Mesenchymal stem cell (in vitro differentiated cells and primary cell): ENCODE results near the gene ELF3.
A peak's percentile ranks its signal among the peaks of the same experiment; 100 is the strongest.

Experiments
- DNase-seq: peaks from one replicate; pipeline ENCODE4 v3.0.0-alpha.2; 2013
- H2AFZ ChIP-seq: one replicate; pipeline ENCODE4 v1.6.1; 2013; ENCODE audit warnings: low read depth, mild to moderate bottlenecking, control low read depth, inconsistent platforms, low read length, moderate library complexity
- H2AK5ac ChIP-seq: 2 replicates; pipeline ENCODE4 v1.6.1; 2013; ENCODE audit warnings: low read length, moderate library complexity, mild to moderate bottlenecking, inconsistent platforms; ENCODE audit not compliant: severe bottlenecking
- H2BK120ac ChIP-seq: one replicate; pipeline ENCODE4 v1.6.1; 2013; ENCODE audit warnings: low read depth, mild to moderate bottlenecking, inconsistent platforms, low read length, moderate library complexity
- H2BK12ac ChIP-seq, 2 experiments: one replicate each; pipeline ENCODE4 v1.6.1; 2013; ENCODE audit warnings: inconsistent platforms in 2 of 2, low read length in 2 of 2, mild to moderate bottlenecking in 2 of 2, moderate library complexity in 2 of 2, control low read depth in 1 of 2
- H2BK15ac ChIP-seq: one replicate; pipeline ENCODE4 v1.6.1; 2013; ENCODE audit warnings: mild to moderate bottlenecking, low read depth, inconsistent platforms; ENCODE audit not compliant: poor library complexity, severe bottlenecking
- H2BK5ac ChIP-seq: 2 replicates; pipeline ENCODE4 v1.6.1; 2013; ENCODE audit warnings: low read depth, mild to moderate bottlenecking, low read length, control low read depth, inconsistent platforms; ENCODE audit not compliant: poor library complexity, severe bottlenecking
- H3K14ac ChIP-seq, 2 experiments: one replicate each; pipeline ENCODE4 v1.6.1; 2013; ENCODE audit warnings: inconsistent platforms in 2 of 2, low read length in 2 of 2, control low read depth in 1 of 2, mild to moderate bottlenecking in 1 of 2, moderate library complexity in 1 of 2
- H3K18ac ChIP-seq, 2 experiments: one replicate each; pipeline ENCODE4 v1.6.1; 2013; ENCODE audit warnings: inconsistent platforms in 2 of 2, low read length in 2 of 2, control low read depth in 1 of 2, low read depth in 1 of 2, mild to moderate bottlenecking in 1 of 2
- H3K23ac ChIP-seq, 2 experiments: one replicate each; pipeline ENCODE4 v1.6.1; 2013; ENCODE audit warnings: inconsistent platforms in 2 of 2, low read length in 2 of 2, mild to moderate bottlenecking in 2 of 2, moderate library complexity in 2 of 2, control low read depth in 1 of 2
- H3K27ac ChIP-seq: 2 replicates; pipeline ENCODE4 v1.5.1; 2013; ENCODE audit warnings: mild to moderate bottlenecking, moderate library complexity, low read length, control low read depth, inconsistent platforms; ENCODE audit not compliant: poor library complexity, severe bottlenecking
- H3K27me3 ChIP-seq, 2 experiments: 2 replicates each; pipeline versions ENCODE4 v1.6.1 to v1.7.0; 2013; ENCODE audit warnings: low read length in 2 of 2, mild to moderate bottlenecking in 2 of 2, moderate library complexity in 2 of 2, control low read depth in 1 of 2, inconsistent platforms in 1 of 2; ENCODE audit not compliant: control insufficient read depth in 1 of 2, insufficient read depth in 1 of 2
- H3K36me3 ChIP-seq, 2 experiments: 2 replicates each; pipeline versions ENCODE4 v1.6.1 to v1.7.0; 2013; ENCODE audit warnings: low read length in 2 of 2, control low read depth in 1 of 2, inconsistent platforms in 1 of 2, low read depth in 1 of 2, mild to moderate bottlenecking in 1 of 2; ENCODE audit not compliant: insufficient read depth in 2 of 2, control insufficient read depth in 1 of 2
- H3K4ac ChIP-seq, 2 experiments: one replicate each; pipeline ENCODE4 v1.6.1; 2013; ENCODE audit warnings: inconsistent platforms in 2 of 2, low read length in 2 of 2, mild to moderate bottlenecking in 2 of 2, moderate library complexity in 2 of 2, control low read depth in 1 of 2, low read depth in 1 of 2
- H3K4me1 ChIP-seq: 2 replicates; pipeline ENCODE4 v1.6.1; 2013; ENCODE audit warnings: low read depth, low read length, control low read depth; ENCODE audit not compliant: control insufficient read depth, insufficient read depth
- H3K4me2 ChIP-seq: 2 replicates; pipeline ENCODE4 v1.6.1; 2013; ENCODE audit warnings: low read length, mild to moderate bottlenecking, inconsistent platforms; ENCODE audit not compliant: poor library complexity, severe bottlenecking
- H3K4me3 ChIP-seq, 2 experiments: 2 replicates each; pipeline versions ENCODE4 v1.5.1 to v1.7.0; 2013; ENCODE audit warnings: low read length in 2 of 2, mild to moderate bottlenecking in 2 of 2, control low read depth in 1 of 2, low read depth in 1 of 2; ENCODE audit not compliant: insufficient read depth in 1 of 2
- H3K79me1 ChIP-seq: replicated peaks from 2 replicates; pipeline ENCODE4 v1.6.1; 2013; ENCODE audit warnings: mild to moderate bottlenecking, control low read depth, low read length, inconsistent platforms; ENCODE audit not compliant: poor library complexity, severe bottlenecking
- H3K9ac ChIP-seq: 2 replicates; pipeline ENCODE4 v1.7.0; 2013; ENCODE audit warnings: mild to moderate bottlenecking, low read length, moderate library complexity
- H3K9me3 ChIP-seq: 2 replicates; pipeline ENCODE4 v1.7.0; 2013; ENCODE audit warnings: mild to moderate bottlenecking, low read length; ENCODE audit not compliant: control insufficient read depth
- H4K8ac ChIP-seq: one replicate; pipeline ENCODE4 v1.6.1; 2013; ENCODE audit warnings: inconsistent platforms, mild to moderate bottlenecking, low read length, moderate library complexity
- H4K91ac ChIP-seq: one replicate; pipeline ENCODE4 v1.6.1; 2013; ENCODE audit warnings: mild to moderate bottlenecking, low read length, inconsistent platforms
- WGBS: methylation state at CpG from one replicate; pipeline ENCODE4 v1.1.7; 2013; ENCODE audit warnings: mixed read lengths; 5-methylcytosine and 5-hydroxymethylcytosine counted together

ELF3 gene

DNA sequence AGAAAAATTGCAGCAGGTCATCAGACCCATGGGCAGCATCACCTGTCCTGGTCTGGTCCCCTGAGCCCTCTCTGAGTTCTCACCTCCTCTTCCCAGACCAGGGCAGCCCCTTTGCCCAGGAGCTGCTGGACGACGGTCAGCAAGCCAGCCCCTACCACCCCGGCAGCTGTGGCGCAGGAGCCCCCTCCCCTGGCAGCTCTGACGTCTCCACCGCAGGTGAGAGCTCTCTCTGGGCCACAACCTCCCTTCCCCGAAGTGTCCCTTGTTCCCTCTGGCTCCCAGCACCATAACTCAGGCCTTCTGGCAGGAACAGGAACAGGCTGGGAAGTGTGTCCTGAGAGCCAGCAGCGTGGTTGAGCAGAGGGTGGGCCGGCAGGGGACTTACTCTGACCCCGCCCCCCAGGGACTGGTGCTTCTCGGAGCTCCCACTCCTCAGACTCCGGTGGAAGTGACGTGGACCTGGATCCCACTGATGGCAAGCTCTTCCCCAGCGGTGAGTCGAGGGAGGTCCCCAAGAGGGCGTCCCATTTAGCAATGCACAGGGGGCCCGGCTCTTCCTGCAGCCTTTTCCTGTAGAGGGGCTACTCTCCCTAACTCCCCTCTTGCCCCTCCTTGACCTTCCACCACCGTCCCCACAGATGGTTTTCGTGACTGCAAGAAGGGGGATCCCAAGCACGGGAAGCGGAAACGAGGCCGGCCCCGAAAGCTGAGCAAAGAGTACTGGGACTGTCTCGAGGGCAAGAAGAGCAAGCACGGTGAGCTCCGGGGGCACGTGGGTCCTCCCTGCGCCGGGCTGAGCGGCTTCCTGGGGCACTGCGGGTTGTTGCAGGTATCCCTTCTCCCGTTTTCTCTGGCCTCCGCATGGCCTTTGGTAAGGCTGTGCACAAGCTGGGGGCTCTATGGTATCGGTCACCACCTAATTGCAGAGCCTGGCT is 2.4 kb downstream of the ELF3 start:
- no peak for DNase-seq

DNA sequence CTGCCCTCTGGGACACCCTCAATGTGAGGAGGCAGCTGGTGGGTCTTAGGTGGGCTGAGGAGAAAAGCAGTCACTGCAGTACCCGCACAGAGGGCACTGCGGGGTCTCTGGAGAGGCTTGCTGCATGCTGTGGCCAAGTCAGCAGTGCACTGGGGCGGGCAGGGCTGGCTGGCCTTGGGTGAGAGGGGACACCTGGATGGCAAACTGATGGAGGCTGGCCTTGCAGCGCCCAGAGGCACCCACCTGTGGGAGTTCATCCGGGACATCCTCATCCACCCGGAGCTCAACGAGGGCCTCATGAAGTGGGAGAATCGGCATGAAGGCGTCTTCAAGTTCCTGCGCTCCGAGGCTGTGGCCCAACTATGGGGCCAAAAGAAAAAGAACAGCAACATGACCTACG is 3.2 kb downstream of the ELF3 start:
- no peak for DNase-seq
- H3K4ac ChIP-seq, result no peak overlapping the region
- H3K4me2 ChIP-seq, result peak overlapping the region; percentile 1
- no peaks in the 10 kb centered on the region for H3K9me3 ChIP-seq
- 91% methylated on average over 12 of the region's 12 CpGs for WGBS
- H2BK120ac ChIP-seq, result no peak overlapping the region
- H2AK5ac ChIP-seq, result no peak overlapping the region
- H3K4me1 ChIP-seq, result peaks cover 62% of the 10 kb centered on the region
- H2BK5ac ChIP-seq, result no peak overlapping the region
- no peak overlapping the region for H2BK15ac ChIP-seq
- H3K18ac ChIP-seq, result no peak overlapping the region
- H2BK12ac ChIP-seq, result no peak overlapping the region
- H4K91ac ChIP-seq, result no peak overlapping the region
- peaks cover 0 to 15% of the 10 kb centered on the region in 2 experiments for H3K27me3 ChIP-seq
- no peak overlapping the region for H3K4me3 ChIP-seq
- H2AFZ ChIP-seq, result no peak overlapping the region
- H3K27ac ChIP-seq, result no peak overlapping the region
- H3K36me3 ChIP-seq, result peaks cover 0 to 63% of the 10 kb centered on the region in 2 experiments
- H3K9ac ChIP-seq, result no peak overlapping the region
- peaks cover 24% of the 10 kb centered on the region for H3K79me1 ChIP-seq
- H3K23ac ChIP-seq, result no peak overlapping the region
- no peak overlapping the region for H4K8ac ChIP-seq
- no peak overlapping the region for H3K14ac ChIP-seq

More for the DNA sequence above, 2.4 kb downstream of the ELF3 start:
- H3K9ac ChIP-seq, result no peak overlapping the region
- no peak overlapping the region for H2AFZ ChIP-seq
- H3K27me3 ChIP-seq, result peaks cover 0 to 7% of the 10 kb centered on the region in 2 experiments
- no peak overlapping the region for H2BK120ac ChIP-seq
- no peak overlapping the region for H3K14ac ChIP-seq
- no peaks in the 10 kb centered on the region for H3K9me3 ChIP-seq
- peak overlapping the region in 1 of 2 experiments; percentile 9 for H3K4me3 ChIP-seq
- WGBS, result 90% methylated on average over 35 of the region's 35 CpGs
- peaks cover 24% of the 10 kb centered on the region for H3K79me1 ChIP-seq
- peaks cover 60% of the 10 kb centered on the region for H3K4me1 ChIP-seq
- H3K4ac ChIP-seq, result no peak overlapping the region
- H3K27ac ChIP-seq, result no peak overlapping the region
- H4K8ac ChIP-seq, result no peak overlapping the region
- H3K4me2 ChIP-seq, result peak overlapping the region; percentile 87
- H3K36me3 ChIP-seq, result peaks cover 0 to 56% of the 10 kb centered on the region in 2 experiments
- no peak overlapping the region for H2BK15ac ChIP-seq
- H3K23ac ChIP-seq, result no peak overlapping the region
- no peak overlapping the region for H4K91ac ChIP-seq
- no peak overlapping the region for H3K18ac ChIP-seq
- no peak overlapping the region for H2BK12ac ChIP-seq
- no peak overlapping the region for H2BK5ac ChIP-seq
- H2AK5ac ChIP-seq, result no peak overlapping the region

DNA sequence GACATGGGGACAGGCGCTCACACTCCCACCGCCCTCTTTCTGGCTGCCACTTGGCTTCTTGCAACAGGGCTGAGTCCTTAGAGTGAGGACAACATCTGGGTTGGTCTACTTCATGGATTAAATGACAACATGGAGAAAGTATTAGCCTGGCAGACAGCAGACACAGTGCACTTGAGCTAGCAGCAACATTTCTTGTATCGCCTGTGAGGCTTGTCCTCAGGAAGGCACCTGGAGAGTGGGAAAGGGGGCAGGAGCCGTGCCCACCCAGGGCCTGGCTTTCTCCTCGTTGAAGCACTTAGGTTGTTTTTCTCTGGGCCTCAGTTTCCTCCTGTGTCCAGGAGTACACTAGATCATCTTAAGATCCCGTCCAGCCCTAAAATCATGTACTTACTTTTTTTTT is 3.7 kb downstream of the ELF3 start:
- H3K4me3 ChIP-seq, result no peak overlapping the region
- peaks cover 66% of the 10 kb centered on the region for H3K4me1 ChIP-seq
- no peak overlapping the region for H3K9ac ChIP-seq
- no peak overlapping the region for H3K23ac ChIP-seq
- H3K14ac ChIP-seq, result no peak overlapping the region
- DNase-seq, result no peak
- no peak overlapping the region for H3K18ac ChIP-seq
- H2BK12ac ChIP-seq, result no peak overlapping the region
- 92% methylated on average over 6 of the region's 6 CpGs for WGBS
- H2BK120ac ChIP-seq, result no peak overlapping the region
- H2AK5ac ChIP-seq, result no peak overlapping the region
- H3K27ac ChIP-seq, result no peak overlapping the region
- peaks cover 24% of the 10 kb centered on the region for H3K79me1 ChIP-seq
- no peak overlapping the region for H2BK5ac ChIP-seq
- no peak overlapping the region for H2AFZ ChIP-seq
- H3K27me3 ChIP-seq, result peaks cover 0 to 19% of the 10 kb centered on the region in 2 experiments
- no peak overlapping the region for H4K91ac ChIP-seq
- no peak overlapping the region for H3K4me2 ChIP-seq
- H4K8ac ChIP-seq, result no peak overlapping the region
- H2BK15ac ChIP-seq, result no peak overlapping the region
- no peak overlapping the region for H3K4ac ChIP-seq
- H3K9me3 ChIP-seq, result no peaks in the 10 kb centered on the region
- H3K36me3 ChIP-seq, result peaks cover 0 to 64% of the 10 kb centered on the region in 2 experiments

DNA sequence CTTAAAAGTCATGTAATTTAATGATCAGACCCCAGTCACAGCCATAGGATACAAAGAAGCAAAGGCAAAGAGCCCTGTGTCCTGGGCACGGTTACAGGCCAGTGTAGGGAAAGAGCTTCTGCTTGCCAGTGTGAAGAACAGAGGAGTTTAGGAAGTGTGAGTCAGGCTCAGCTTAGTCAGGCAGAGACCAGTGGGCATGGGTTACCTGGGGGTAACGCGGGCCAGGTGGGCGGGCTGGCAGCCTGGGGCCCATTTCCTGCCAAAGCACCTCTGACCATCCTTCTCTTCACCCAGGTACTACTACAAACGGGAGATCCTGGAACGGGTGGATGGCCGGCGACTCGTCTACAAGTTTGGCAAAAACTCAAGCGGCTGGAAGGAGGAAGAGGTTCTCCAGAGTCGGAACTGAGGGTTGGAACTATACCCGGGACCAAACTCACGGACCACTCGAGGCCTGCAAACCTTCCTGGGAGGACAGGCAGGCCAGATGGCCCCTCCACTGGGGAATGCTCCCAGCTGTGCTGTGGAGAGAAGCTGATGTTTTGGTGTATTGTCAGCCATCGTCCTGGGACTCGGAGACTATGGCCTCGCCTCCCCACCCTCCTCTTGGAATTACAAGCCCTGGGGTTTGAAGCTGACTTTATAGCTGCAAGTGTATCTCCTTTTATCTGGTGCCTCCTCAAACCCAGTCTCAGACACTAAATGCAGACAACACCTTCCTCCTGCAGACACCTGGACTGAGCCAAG is 4.7 kb downstream of the ELF3 start:
- H3K79me1 ChIP-seq, result peaks cover 24% of the 10 kb centered on the region
- H4K8ac ChIP-seq, result no peak overlapping the region
- H3K23ac ChIP-seq, result no peak overlapping the region
- no peak overlapping the region for H4K91ac ChIP-seq
- H3K36me3 ChIP-seq, result peaks cover 0 to 65% of the 10 kb centered on the region in 2 experiments
- no peak overlapping the region for H3K4me2 ChIP-seq
- no peak overlapping the region for H2BK5ac ChIP-seq
- H3K4me1 ChIP-seq, result peaks cover 59% of the 10 kb centered on the region
- no peak overlapping the region for H2BK12ac ChIP-seq
- H3K4ac ChIP-seq, result no peak overlapping the region
- no peak overlapping the region for H3K18ac ChIP-seq
- H2BK120ac ChIP-seq, result no peak overlapping the region
- peaks cover 0 to 20% of the 10 kb centered on the region in 2 experiments for H3K27me3 ChIP-seq
- H3K27ac ChIP-seq, result no peak overlapping the region
- no peak for DNase-seq
- H3K9me3 ChIP-seq, result no peaks in the 10 kb centered on the region
- H3K4me3 ChIP-seq, result no peak overlapping the region
- no peak overlapping the region for H2AFZ ChIP-seq
- no peak overlapping the region for H2AK5ac ChIP-seq
- H2BK15ac ChIP-seq, result no peak overlapping the region
- H3K14ac ChIP-seq, result peak overlapping the region in 1 of 2 experiments; percentile 15
- no peak overlapping the region for H3K9ac ChIP-seq
- WGBS, result 95% methylated on average over 16 of the region's 17 CpGs
